Stimulated activated naive CD8-positive, alpha-beta T cell treated with anti-CD3 and anti-CD28 coated beads, Interleukin-15, Interleukin-2, amounts not matched to agents 100 ng/mL and 50 ng/mL, for 24 hours (primary cell): Measurements from ENCODE around the gene KMT2A.
"Not testable (repeated sequence)": the region's sequence is repeated elsewhere in the genome, so short reads cannot be mapped to it uniquely, and the experiment has no call there.

Source experiments
- H3K27ac Mint-ChIP-seq: one replicate; pipeline ENCODE4 v1.8.0; 2021; ENCODE audit warnings: mild to moderate bottlenecking, mixed read lengths
- H3K27me3 Mint-ChIP-seq: one replicate; pipeline ENCODE4 v1.8.0; 2021; ENCODE audit warnings: mixed read lengths
- H3K36me3 Mint-ChIP-seq: one replicate; pipeline ENCODE4 v1.8.0; 2021; ENCODE audit warnings: low read depth, mixed read lengths
- H3K4me1 Mint-ChIP-seq: one replicate; pipeline ENCODE4 v1.8.0; 2021; ENCODE audit warnings: low read depth, mixed read lengths
- H3K4me3 Mint-ChIP-seq: one replicate; pipeline ENCODE4 v1.8.0; 2021; ENCODE audit warnings: mild to moderate bottlenecking, mixed read lengths
- H3K9me3 Mint-ChIP-seq: one replicate; pipeline ENCODE4 v1.8.0; 2021; ENCODE audit warnings: mixed read lengths

KMT2A gene

DNA sequence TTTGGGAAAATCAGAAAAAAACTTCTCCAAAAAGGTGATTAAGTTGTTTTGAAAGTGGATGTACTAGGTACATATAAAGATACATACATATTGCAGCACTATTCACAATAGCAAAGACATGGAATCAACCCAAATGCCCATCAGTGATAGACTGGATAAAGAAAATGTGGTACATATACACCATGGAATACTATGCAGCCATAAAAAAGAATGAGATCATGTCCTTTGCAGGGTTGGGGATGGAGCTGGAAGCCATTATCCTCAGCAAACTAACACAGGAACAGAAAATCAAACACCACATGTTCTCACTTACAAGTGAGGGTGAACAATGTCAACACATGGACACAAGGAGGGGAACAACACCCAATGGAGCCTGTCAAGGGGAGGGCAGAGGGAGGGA lies 19.4 kb upstream of the KMT2A start:
- H3K4me1 Mint-ChIP-seq, H3K27me3 Mint-ChIP-seq, H3K27ac Mint-ChIP-seq, H3K36me3 Mint-ChIP-seq, H3K9me3 Mint-ChIP-seq, H3K4me3 Mint-ChIP-seq: not testable (repeated sequence)

GRCh38 chr11:118417801-118418200 lies 18.5 kb upstream of the KMT2A start:
- Mint-ChIP-seq H3K27me3 (no peaks in the 10 kb centered on the region), H3K36me3 (no peaks in the 10 kb centered on the region), H3K4me3 (no peak overlapping the region), H3K27ac (no peak overlapping the region), H3K4me1 (no peaks in the 10 kb centered on the region), H3K9me3 (no peaks in the 10 kb centered on the region)

- H3K27ac Mint-ChIP-seq: no peak overlapping the region
- H3K9me3 Mint-ChIP-seq: no peaks in the 10 kb centered on the region
- no peaks in the 10 kb centered on the region for H3K36me3 Mint-ChIP-seq
- no peak overlapping the region for H3K4me3 Mint-ChIP-seq
- no peaks in the 10 kb centered on the region for H3K4me1 Mint-ChIP-seq
- no peaks in the 10 kb centered on the region for H3K27me3 Mint-ChIP-seq
These were observed 17.5 kb upstream of the KMT2A start for GRCh38 chr11:118418766-118419165.

DNA sequence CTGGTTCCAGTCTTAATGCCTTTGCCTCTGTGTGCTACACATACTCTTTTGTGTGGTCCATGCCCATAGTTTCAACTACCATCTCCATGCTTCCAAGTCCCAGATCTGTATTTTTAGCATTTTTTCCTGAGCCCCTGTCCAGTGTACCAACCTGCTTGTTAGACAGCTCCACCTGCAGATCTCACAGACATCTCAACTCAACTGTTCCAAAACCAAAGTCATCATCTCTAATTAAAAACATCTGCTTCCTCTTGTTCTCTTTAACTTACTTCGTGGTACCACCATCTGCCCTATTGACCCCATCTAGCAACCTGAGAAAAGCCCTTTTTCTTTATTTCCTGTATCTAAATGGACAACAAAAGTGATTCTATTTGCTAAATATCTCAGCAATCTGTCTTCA lies 8.6 kb upstream of the KMT2A start:
- Mint-ChIP-seq H3K9me3 (no peaks in the 10 kb centered on the region), H3K4me3 (no peak overlapping the region), H3K27ac (no peak overlapping the region), H3K27me3 (no peaks in the 10 kb centered on the region), H3K36me3 (no peaks in the 10 kb centered on the region), H3K4me1 (peaks cover 5% of the 10 kb centered on the region)

- H3K9me3 Mint-ChIP-seq: no peaks in the 10 kb centered on the region
- H3K27ac Mint-ChIP-seq: no peak overlapping the region
- H3K4me3 Mint-ChIP-seq: no peak overlapping the region
- no peaks in the 10 kb centered on the region for H3K36me3 Mint-ChIP-seq
- H3K27me3 Mint-ChIP-seq: no peaks in the 10 kb centered on the region
- peaks cover 16% of the 10 kb centered on the region for H3K4me1 Mint-ChIP-seq
These were observed 5.3 kb upstream of the KMT2A start for GRCh38 chr11:118430956-118431355.

GRCh38 chr11:118434123-118434552 lies 2.2 kb upstream of the KMT2A start:
- H3K36me3 Mint-ChIP-seq: peaks cover 5% of the 10 kb centered on the region
- peaks cover 22% of the 10 kb centered on the region for H3K4me1 Mint-ChIP-seq
- peak overlapping the region; percentile 90 for H3K27ac Mint-ChIP-seq
- peak overlapping the region; percentile 89 for H3K4me3 Mint-ChIP-seq
- no peaks in the 10 kb centered on the region for H3K27me3 Mint-ChIP-seq
- no peaks in the 10 kb centered on the region for H3K9me3 Mint-ChIP-seq

DNA sequence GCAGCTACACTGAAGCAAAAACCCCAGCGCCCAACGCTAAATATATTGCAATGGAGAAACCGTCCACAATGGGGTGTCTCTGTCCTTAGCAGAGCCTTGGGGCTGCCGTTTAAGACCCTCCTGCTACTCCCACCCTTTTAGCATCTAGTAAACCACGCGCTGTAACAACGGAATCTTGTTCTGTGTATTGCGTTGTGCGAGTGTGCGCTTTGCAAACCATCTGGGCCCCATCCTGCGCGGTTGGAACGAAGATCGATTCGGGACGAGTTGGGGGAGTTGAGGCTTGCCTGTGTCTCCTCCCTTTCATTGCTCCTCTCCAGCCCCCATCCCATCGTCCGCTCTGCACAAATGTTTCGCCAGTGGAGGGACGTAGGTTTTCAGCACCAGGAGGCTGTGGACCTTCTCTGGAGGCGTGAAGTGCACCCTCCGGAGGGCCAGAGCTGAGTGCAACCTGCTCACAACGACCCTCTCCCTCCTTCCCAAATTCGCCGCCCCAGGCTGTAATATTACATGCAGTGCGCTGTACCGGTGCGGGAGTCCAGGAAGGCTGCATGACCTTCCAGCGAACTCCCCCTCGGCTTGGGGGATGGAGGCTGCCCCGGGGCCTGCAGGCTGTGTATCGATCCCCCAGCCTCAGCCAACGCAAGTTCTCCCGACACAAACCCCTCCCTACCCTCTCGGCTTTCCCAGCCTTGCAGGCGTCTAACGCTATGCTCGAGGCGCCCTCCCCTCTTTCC lies 1.6 kb upstream of the KMT2A start:
- Mint-ChIP-seq H3K4me3 (peak overlapping the region; percentile 89), H3K27ac (peak overlapping the region; percentile 90), H3K27me3 (no peaks in the 10 kb centered on the region), H3K9me3 (no peaks in the 10 kb centered on the region), H3K36me3 (peaks cover 11% of the 10 kb centered on the region), H3K4me1 (peaks cover 28% of the 10 kb centered on the region)

GRCh38 chr11:118435290-118435892 lies 901 bp upstream of the KMT2A start:
- Mint-ChIP-seq H3K27ac (peak overlapping the region; percentile 90), H3K27me3 (no peaks in the 10 kb centered on the region), H3K4me3 (peak overlapping the region; percentile 89), H3K36me3 (peaks cover 17% of the 10 kb centered on the region), H3K9me3 (no peaks in the 10 kb centered on the region), H3K4me1 (peaks cover 34% of the 10 kb centered on the region)

DNA sequence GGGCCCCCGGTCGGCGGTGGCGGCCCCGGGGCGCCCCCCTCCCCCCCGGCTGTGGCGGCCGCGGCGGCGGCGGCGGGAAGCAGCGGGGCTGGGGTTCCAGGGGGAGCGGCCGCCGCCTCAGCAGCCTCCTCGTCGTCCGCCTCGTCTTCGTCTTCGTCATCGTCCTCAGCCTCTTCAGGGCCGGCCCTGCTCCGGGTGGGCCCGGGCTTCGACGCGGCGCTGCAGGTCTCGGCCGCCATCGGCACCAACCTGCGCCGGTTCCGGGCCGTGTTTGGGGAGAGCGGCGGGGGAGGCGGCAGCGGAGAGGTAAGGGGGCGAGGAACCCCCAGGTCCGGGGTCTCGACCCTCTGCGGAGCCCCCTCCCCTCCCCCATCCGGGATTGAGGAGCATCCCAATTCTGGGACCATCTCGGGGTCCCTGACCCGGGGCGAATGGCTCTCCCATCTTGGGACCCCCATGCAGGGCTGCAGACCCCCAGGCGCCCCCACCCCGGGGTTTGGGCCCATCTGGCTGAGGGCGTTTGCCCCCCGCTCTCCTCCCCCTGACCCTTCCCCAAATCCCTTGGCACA lies 431 bp downstream of the KMT2A start:
- H3K9me3 Mint-ChIP-seq: no peaks in the 10 kb centered on the region
- H3K4me1 Mint-ChIP-seq: peaks cover 48% of the 10 kb centered on the region
- H3K36me3 Mint-ChIP-seq: peaks cover 28% of the 10 kb centered on the region
- peak overlapping the region; percentile 92 for H3K27ac Mint-ChIP-seq
- no peaks in the 10 kb centered on the region for H3K27me3 Mint-ChIP-seq
- H3K4me3 Mint-ChIP-seq: peak overlapping the region; percentile 90

GRCh38 chr11:118437208-118438125 lies 1.2 kb downstream of the KMT2A start:
- peaks cover 55% of the 10 kb centered on the region for H3K4me1 Mint-ChIP-seq
- H3K27ac Mint-ChIP-seq: peak overlapping the region; percentile 92
- no peaks in the 10 kb centered on the region for H3K9me3 Mint-ChIP-seq
- H3K36me3 Mint-ChIP-seq: peaks cover 34% of the 10 kb centered on the region
- no peaks in the 10 kb centered on the region for H3K27me3 Mint-ChIP-seq
- peak overlapping the region; percentile 90 for H3K4me3 Mint-ChIP-seq

GRCh38 chr11:118438314-118438931 lies 2.1 kb downstream of the KMT2A start:
- Mint-ChIP-seq H3K27me3 (no peaks in the 10 kb centered on the region), H3K4me3 (peak overlapping the region; percentile 90), H3K4me1 (peaks cover 65% of the 10 kb centered on the region), H3K27ac (peak overlapping the region; percentile 92), H3K9me3 (no peaks in the 10 kb centered on the region), H3K36me3 (peaks cover 34% of the 10 kb centered on the region)

DNA sequence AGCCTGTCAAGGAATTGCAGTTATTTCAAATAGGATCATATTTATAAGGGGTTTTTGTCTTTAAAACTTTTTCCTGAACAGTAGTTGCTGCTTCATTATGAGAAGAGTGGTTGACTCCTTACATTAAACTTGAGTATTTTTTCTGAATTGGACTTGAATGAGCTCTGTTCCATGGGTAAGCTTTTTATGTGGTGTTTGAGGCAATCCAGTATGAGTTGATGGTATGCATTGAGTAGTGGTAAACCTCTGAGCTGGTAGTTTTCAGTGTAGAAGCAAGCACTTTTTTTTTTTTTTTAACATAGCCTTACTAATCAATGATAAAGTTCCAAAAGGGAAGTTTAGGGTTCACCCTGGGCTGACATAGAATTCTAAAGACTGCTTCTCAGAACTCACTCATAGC lies 3.4 kb downstream of the KMT2A start:
- no peaks in the 10 kb centered on the region for H3K27me3 Mint-ChIP-seq
- H3K4me3 Mint-ChIP-seq: peak overlapping the region; percentile 90
- no peaks in the 10 kb centered on the region for H3K9me3 Mint-ChIP-seq
- peaks cover 34% of the 10 kb centered on the region for H3K36me3 Mint-ChIP-seq
- peaks cover 68% of the 10 kb centered on the region for H3K4me1 Mint-ChIP-seq
- peak overlapping the region; percentile 81 for H3K27ac Mint-ChIP-seq

- Mint-ChIP-seq H3K27ac (peak overlapping the region; percentile 80), H3K4me3 (peak overlapping the region; percentile 43), H3K27me3 (no peaks in the 10 kb centered on the region), H3K4me1 (peaks cover 78% of the 10 kb centered on the region), H3K9me3 (no peaks in the 10 kb centered on the region), H3K36me3 (peaks cover 49% of the 10 kb centered on the region)
These were observed 5.5 kb downstream of the KMT2A start for GRCh38 chr11:118441770-118442275.

DNA sequence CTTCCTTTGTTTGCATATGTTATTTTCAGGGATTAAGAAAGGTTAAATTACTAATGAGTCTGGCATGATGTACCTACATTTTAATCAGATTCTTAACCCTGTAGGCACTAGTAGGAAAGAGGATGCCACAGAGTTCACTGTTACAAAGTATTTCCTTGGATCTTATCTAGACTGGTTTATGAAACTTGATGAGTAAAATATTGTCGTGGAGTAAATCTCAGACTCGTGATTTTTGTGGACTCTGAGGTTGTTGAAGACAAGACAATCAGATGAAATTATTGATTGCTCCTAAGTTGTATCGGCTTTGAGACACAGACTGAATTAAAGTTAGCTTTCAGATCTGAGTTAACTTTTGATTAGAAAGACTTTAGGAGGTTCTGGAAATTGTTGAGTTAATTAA lies 6.0 kb downstream of the KMT2A start:
- peaks cover 54% of the 10 kb centered on the region for H3K36me3 Mint-ChIP-seq
- peak overlapping the region; percentile 43 for H3K4me3 Mint-ChIP-seq
- H3K27me3 Mint-ChIP-seq: no peaks in the 10 kb centered on the region
- H3K9me3 Mint-ChIP-seq: no peaks in the 10 kb centered on the region
- H3K27ac Mint-ChIP-seq: peak overlapping the region; percentile 80
- H3K4me1 Mint-ChIP-seq: peaks cover 83% of the 10 kb centered on the region
